ENCODE results near the gene SLC8A1. TPM values are rescaled to one million over a fixed set of nuclear protein-coding genes. Genes with fewer than 3 reads are reported as not detected.
"Not testable (repeated sequence)": the region's sequence is repeated elsewhere in the genome, so short reads cannot be mapped to it uniquely, and the experiment has no call there.

The SLC8A1 gene
- total and polyA plus RNA-seq, 2 donors, result 0.46 to 20.4 TPM

GRCh38 chr2:40087927-40088326 is 364.0 kb downstream of the SLC8A1 start:
- WGBS, result 98% methylated on average over 7 of the region's 7 CpGs
- H3K4me3 ChIP-seq (ENCODE audit: low read length in 2 of 2), result no peak overlapping the region
- no peak overlapping the region for H3K27ac ChIP-seq (ENCODE audit: low read depth in 1 of 2, low read length in 1 of 2)
- no peaks in the 10 kb centered on the region for H3K4me1 ChIP-seq (ENCODE audit: control insufficient read depth in 2 of 2, insufficient read depth in 2 of 2, low read length in 2 of 2)
- no peak for DNase-seq (ENCODE audit: low read depth in 6 of 9, low spot score in 9 of 9)
- no peaks in the 10 kb centered on the region for H3K9me3 ChIP-seq (ENCODE audit: control insufficient read depth in 2 of 2, insufficient read depth in 1 of 2, low read length in 1 of 2)
- H3K36me3 ChIP-seq (ENCODE audit: control insufficient read depth in 2 of 2, insufficient read depth in 2 of 2, low read length in 1 of 2), result no peaks in the 10 kb centered on the region
- H3K27me3 ChIP-seq (ENCODE audit: control insufficient read depth in 2 of 2, insufficient read depth in 1 of 2, low read length in 1 of 2), result no peaks in the 10 kb centered on the region

- no peak for DNase-seq (ENCODE audit: low read depth in 6 of 9, low spot score in 9 of 9)
- no peaks in the 10 kb centered on the region for H3K9me3 ChIP-seq (ENCODE audit: control insufficient read depth in 2 of 2, insufficient read depth in 1 of 2, low read length in 1 of 2)
- 87% methylated on average over 5 of the region's 5 CpGs for WGBS
- H3K4me1 ChIP-seq (ENCODE audit: control insufficient read depth in 2 of 2, insufficient read depth in 2 of 2, low read length in 2 of 2), result no peaks in the 10 kb centered on the region
- no peaks in the 10 kb centered on the region for H3K36me3 ChIP-seq (ENCODE audit: control insufficient read depth in 2 of 2, insufficient read depth in 2 of 2, low read length in 1 of 2)
- no peak overlapping the region for H3K27ac ChIP-seq (ENCODE audit: low read depth in 1 of 2, low read length in 1 of 2)
- no peaks in the 10 kb centered on the region for H3K27me3 ChIP-seq (ENCODE audit: control insufficient read depth in 2 of 2, insufficient read depth in 1 of 2, low read length in 1 of 2)
- H3K4me3 ChIP-seq (ENCODE audit: low read length in 2 of 2), result no peak overlapping the region
These were observed 364.5 kb downstream of the SLC8A1 start for GRCh38 chr2:40087434-40087833.

DNA sequence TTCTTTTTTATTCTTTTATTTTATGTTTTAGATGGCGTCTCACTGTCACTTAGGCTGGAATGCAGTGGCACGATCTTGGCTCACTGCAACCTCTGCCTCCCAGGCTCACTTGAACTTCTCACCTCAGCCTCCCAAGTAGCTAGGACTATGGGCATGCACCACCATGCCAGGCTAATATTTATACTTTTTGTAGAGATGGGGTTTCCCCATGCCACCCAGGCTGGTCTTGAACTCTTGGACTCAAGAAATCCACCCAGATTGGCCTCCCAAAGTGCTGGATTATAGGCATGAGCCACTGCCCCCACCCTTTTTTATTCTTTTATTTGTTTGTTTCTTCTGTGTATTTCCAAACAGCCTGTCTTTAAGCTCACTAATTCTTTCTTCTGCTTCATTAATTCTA is 366.1 kb downstream of the SLC8A1 start:
- 97% methylated on average over 2 of the region's 2 CpGs for WGBS
- no peaks in the 10 kb centered on the region for H3K36me3 ChIP-seq (ENCODE audit: control insufficient read depth in 2 of 2, insufficient read depth in 2 of 2, low read length in 1 of 2)
- no peaks in the 10 kb centered on the region for H3K27me3 ChIP-seq (ENCODE audit: control insufficient read depth in 2 of 2, insufficient read depth in 1 of 2, low read length in 1 of 2)
- H3K27ac ChIP-seq (ENCODE audit: low read depth in 1 of 2, low read length in 1 of 2), result no peak overlapping the region
- H3K4me1 ChIP-seq (ENCODE audit: control insufficient read depth in 2 of 2, insufficient read depth in 2 of 2, low read length in 2 of 2), result no peaks in the 10 kb centered on the region
- no peak for DNase-seq (ENCODE audit: low read depth in 6 of 9, low spot score in 9 of 9)
- no peaks in the 10 kb centered on the region for H3K9me3 ChIP-seq (ENCODE audit: control insufficient read depth in 2 of 2, insufficient read depth in 1 of 2, low read length in 1 of 2)
- H3K4me3 ChIP-seq (ENCODE audit: low read length in 2 of 2), result no peak overlapping the region

GRCh38 chr2:40073336-40073735 is 378.6 kb downstream of the SLC8A1 start:
- H3K27me3 ChIP-seq (ENCODE audit: control insufficient read depth in 2 of 2, insufficient read depth in 1 of 2, low read length in 1 of 2); H3K4me1 ChIP-seq (ENCODE audit: control insufficient read depth in 2 of 2, insufficient read depth in 2 of 2, low read length in 2 of 2); H3K9me3 ChIP-seq (ENCODE audit: control insufficient read depth in 2 of 2, insufficient read depth in 1 of 2, low read length in 1 of 2); H3K4me3 ChIP-seq (ENCODE audit: low read length in 2 of 2); DNase-seq (ENCODE audit: low read depth in 6 of 9, low spot score in 9 of 9); H3K27ac ChIP-seq (ENCODE audit: low read depth in 1 of 2, low read length in 1 of 2); H3K36me3 ChIP-seq (ENCODE audit: control insufficient read depth in 2 of 2, insufficient read depth in 2 of 2, low read length in 1 of 2): not testable (repeated sequence)

DNA sequence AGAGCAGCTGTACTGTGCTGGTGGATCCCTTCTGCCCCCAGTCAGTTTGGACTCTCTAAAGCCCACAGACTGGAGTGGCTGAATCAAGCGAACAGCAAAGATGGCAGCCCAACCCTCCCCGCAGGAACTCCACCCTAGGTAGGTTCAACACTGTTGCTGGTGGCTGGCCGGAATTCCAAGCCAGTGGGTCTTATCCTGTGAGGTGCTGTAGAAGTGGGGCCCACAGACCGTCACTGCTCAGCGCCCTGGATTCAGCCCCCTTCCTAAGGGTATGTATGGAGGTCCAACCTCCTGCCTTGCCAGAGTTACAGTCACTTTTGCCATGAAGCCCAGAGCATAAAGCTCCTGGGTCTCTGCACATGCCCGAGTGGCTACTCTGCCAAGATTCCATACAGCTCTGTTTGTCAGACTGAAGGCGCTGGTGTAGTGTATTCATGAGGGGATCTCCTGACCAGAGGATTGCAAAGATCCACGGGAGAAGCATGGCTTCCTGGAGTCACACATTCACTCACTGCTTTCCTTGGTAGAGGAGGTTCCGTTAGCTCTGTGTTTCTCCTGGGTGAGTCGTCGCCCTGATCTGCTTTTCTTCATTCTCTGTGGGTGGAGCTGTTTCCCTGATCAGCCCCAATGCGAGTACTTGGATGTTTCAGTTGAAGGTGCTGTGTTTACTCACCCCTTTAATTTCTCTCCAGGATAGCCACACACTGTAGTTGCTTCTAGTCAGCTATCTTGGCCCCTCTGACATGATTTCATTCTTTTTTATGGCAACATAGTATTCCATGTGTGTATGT is 379.3 kb downstream of the SLC8A1 start:
- no peak overlapping the region for H3K4me3 ChIP-seq (ENCODE audit: low read length in 2 of 2)
- 97% methylated on average over 12 of the region's 12 CpGs for WGBS
- DNase-seq (ENCODE audit: low read depth in 6 of 9, low spot score in 9 of 9), result no peak
- H3K36me3 ChIP-seq (ENCODE audit: control insufficient read depth in 2 of 2, insufficient read depth in 2 of 2, low read length in 1 of 2), result no peaks in the 10 kb centered on the region
- no peaks in the 10 kb centered on the region for H3K27me3 ChIP-seq (ENCODE audit: control insufficient read depth in 2 of 2, insufficient read depth in 1 of 2, low read length in 1 of 2)
- no peak overlapping the region for H3K27ac ChIP-seq (ENCODE audit: low read depth in 1 of 2, low read length in 1 of 2)
- no peaks in the 10 kb centered on the region for H3K4me1 ChIP-seq (ENCODE audit: control insufficient read depth in 2 of 2, insufficient read depth in 2 of 2, low read length in 2 of 2)
- H3K9me3 ChIP-seq (ENCODE audit: control insufficient read depth in 2 of 2, insufficient read depth in 1 of 2, low read length in 1 of 2), result no peaks in the 10 kb centered on the region

- Histone ChIP-seq H3K4me3 (ENCODE audit: low read length in 2 of 2) (no peak overlapping the region), H3K36me3 (ENCODE audit: control insufficient read depth in 2 of 2, insufficient read depth in 2 of 2, low read length in 1 of 2) (no peaks in the 10 kb centered on the region), H3K9me3 (ENCODE audit: control insufficient read depth in 2 of 2, insufficient read depth in 1 of 2, low read length in 1 of 2) (peaks cover 0 to 9% of the 10 kb centered on the region in 2 donors), H3K27me3 (ENCODE audit: control insufficient read depth in 2 of 2, insufficient read depth in 1 of 2, low read length in 1 of 2) (no peaks in the 10 kb centered on the region), H3K4me1 (ENCODE audit: control insufficient read depth in 2 of 2, insufficient read depth in 2 of 2, low read length in 2 of 2) (no peaks in the 10 kb centered on the region), H3K27ac (ENCODE audit: low read depth in 1 of 2, low read length in 1 of 2) (no peak overlapping the region)
- no peak for DNase-seq (ENCODE audit: low read depth in 6 of 9, low spot score in 9 of 9)
- WGBS, result 98% methylated on average over 1 of the region's 1 CpG
These were observed 389.5 kb downstream of the SLC8A1 start for GRCh38 chr2:40062381-40062780.

GRCh38 chr2:40049781-40050180 is 402.1 kb downstream of the SLC8A1 start:
- no peaks in the 10 kb centered on the region for H3K36me3 ChIP-seq (ENCODE audit: control insufficient read depth in 2 of 2, insufficient read depth in 2 of 2, low read length in 1 of 2)
- DNase-seq (ENCODE audit: low read depth in 6 of 9, low spot score in 9 of 9), result no peak
- H3K27me3 ChIP-seq (ENCODE audit: control insufficient read depth in 2 of 2, insufficient read depth in 1 of 2, low read length in 1 of 2), result no peaks in the 10 kb centered on the region
- H3K9me3 ChIP-seq (ENCODE audit: control insufficient read depth in 2 of 2, insufficient read depth in 1 of 2, low read length in 1 of 2), result no peaks in the 10 kb centered on the region
- 94% methylated on average over 1 of the region's 1 CpG for WGBS
- no peak overlapping the region for H3K27ac ChIP-seq (ENCODE audit: low read depth in 1 of 2, low read length in 1 of 2)
- H3K4me1 ChIP-seq (ENCODE audit: control insufficient read depth in 2 of 2, insufficient read depth in 2 of 2, low read length in 2 of 2), result no peaks in the 10 kb centered on the region
- no peak overlapping the region for H3K4me3 ChIP-seq (ENCODE audit: low read length in 2 of 2)

GRCh38 chr2:40048506-40048905 is 403.4 kb downstream of the SLC8A1 start:
- Histone ChIP-seq H3K9me3 (ENCODE audit: control insufficient read depth in 2 of 2, insufficient read depth in 1 of 2, low read length in 1 of 2) (no peaks in the 10 kb centered on the region), H3K4me3 (ENCODE audit: low read length in 2 of 2) (no peak overlapping the region), H3K27me3 (ENCODE audit: control insufficient read depth in 2 of 2, insufficient read depth in 1 of 2, low read length in 1 of 2) (no peaks in the 10 kb centered on the region), H3K4me1 (ENCODE audit: control insufficient read depth in 2 of 2, insufficient read depth in 2 of 2, low read length in 2 of 2) (no peaks in the 10 kb centered on the region), H3K36me3 (ENCODE audit: control insufficient read depth in 2 of 2, insufficient read depth in 2 of 2, low read length in 1 of 2) (no peaks in the 10 kb centered on the region), H3K27ac (ENCODE audit: low read depth in 1 of 2, low read length in 1 of 2) (no peak overlapping the region)
- DNase-seq (ENCODE audit: low read depth in 6 of 9, low spot score in 9 of 9), result no peak
- 96% methylated on average over 1 of the region's 1 CpG for WGBS

GRCh38 chr2:40047406-40047805 is 404.5 kb downstream of the SLC8A1 start:
- Histone ChIP-seq H3K27ac (ENCODE audit: low read depth in 1 of 2, low read length in 1 of 2) (no peak overlapping the region), H3K9me3 (ENCODE audit: control insufficient read depth in 2 of 2, insufficient read depth in 1 of 2, low read length in 1 of 2) (no peaks in the 10 kb centered on the region), H3K4me1 (ENCODE audit: control insufficient read depth in 2 of 2, insufficient read depth in 2 of 2, low read length in 2 of 2) (no peaks in the 10 kb centered on the region), H3K36me3 (ENCODE audit: control insufficient read depth in 2 of 2, insufficient read depth in 2 of 2, low read length in 1 of 2) (no peaks in the 10 kb centered on the region), H3K4me3 (ENCODE audit: low read length in 2 of 2) (no peak overlapping the region), H3K27me3 (ENCODE audit: control insufficient read depth in 2 of 2, insufficient read depth in 1 of 2, low read length in 1 of 2) (no peaks in the 10 kb centered on the region)
- 96% methylated on average over 3 of the region's 3 CpGs for WGBS
- DNase-seq (ENCODE audit: low read depth in 6 of 9, low spot score in 9 of 9), result no peak

Measured in thymus (tissue), 11 donors.